ENCODE data around the gene SLC3A2.

GRCh38 chr11:62842171-62842741 is 38.4 kb upstream of the SLC3A2 start:
- TF ChIP-seq REST (IDR thresholded peaks at IDR 0.05; ENCODE audit: borderline replicate concordance in 1 of 2, low read depth in 1 of 2, low read length in 2 of 2): no peak; a peak in 1 of 4 replicates
- no peak for TF ChIP-seq TP53 (CRISPR knock-in tag; conservative IDR thresholded peaks at IDR 0.05)
- TF ChIP-seq GTF2F1 (IDR thresholded peaks at IDR 0.05; ENCODE audit: low read length): no peak
- no peak for TF ChIP-seq KLF16 (CRISPR knock-in tag; IDR thresholded peaks at IDR 0.05)
- TF ChIP-seq ZBTB49 (CRISPR knock-in tag; IDR thresholded peaks at IDR 0.05; ENCODE audit: borderline replicate concordance): no peak
- no peak for TF ChIP-seq EP300 (IDR thresholded peaks at IDR 0.05; ENCODE audit: low read depth in 2 of 2, low read length in 2 of 2)
- no peak for TF ChIP-seq EP300 (CRISPR knock-in tag; IDR thresholded peaks at IDR 0.05; ENCODE audit: borderline replicate concordance)
- no peak for TF ChIP-seq CREB1 (IDR thresholded peaks at IDR 0.05)
- TF ChIP-seq CREB1 (CRISPR knock-in tag; IDR thresholded peaks at IDR 0.05): no peak
- TF ChIP-seq TBL1XR1 (IDR thresholded peaks at IDR 0.05; ENCODE audit: borderline replicate concordance, low read length, partially characterized antibody): no peak
- TF ChIP-seq, protein P1, sequence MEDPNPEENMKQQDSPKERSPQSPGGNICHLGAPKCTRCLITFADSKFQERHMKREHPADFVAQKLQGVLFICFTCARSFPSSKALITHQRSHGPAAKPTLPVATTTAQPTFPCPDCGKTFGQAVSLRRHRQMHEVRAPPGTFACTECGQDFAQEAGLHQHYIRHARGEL (CRISPR knock-in tag; IDR thresholded peaks at IDR 0.05): no peak
- peak; percentile 11; the same call in 1 of the 2 replicates for TF ChIP-seq NR2C2 (CRISPR knock-in tag; IDR thresholded peaks at IDR 0.05; ENCODE audit: borderline replicate concordance)
- no peak for TF ChIP-seq MLLT10 (CRISPR knock-in tag; IDR thresholded peaks at IDR 0.05)
- peak; percentile 27 to 41; a peak in 2 of 4 replicates for TF ChIP-seq POLR2A (IDR thresholded peaks at IDR 0.05; ENCODE audit: insufficient read depth in 1 of 2, low read depth in 2 of 2, low read length in 2 of 2)
- no peak for TF ChIP-seq ZNF530 (CRISPR knock-in tag; IDR thresholded peaks at IDR 0.05; ENCODE audit: low read depth)
